Measurements from ENCODE around the gene ITPR1. TPM values are rescaled to one million over a fixed set of nuclear protein-coding genes. Genes with fewer than 3 reads are reported as not detected.

The ITPR1 gene
- total and polyA plus RNA-seq, 10 of the 15 experiments (the other 5 are each of a cell fraction or from before 2014, with no cell fraction given): 12.2 to 239 (median 28.4) TPM

DNA sequence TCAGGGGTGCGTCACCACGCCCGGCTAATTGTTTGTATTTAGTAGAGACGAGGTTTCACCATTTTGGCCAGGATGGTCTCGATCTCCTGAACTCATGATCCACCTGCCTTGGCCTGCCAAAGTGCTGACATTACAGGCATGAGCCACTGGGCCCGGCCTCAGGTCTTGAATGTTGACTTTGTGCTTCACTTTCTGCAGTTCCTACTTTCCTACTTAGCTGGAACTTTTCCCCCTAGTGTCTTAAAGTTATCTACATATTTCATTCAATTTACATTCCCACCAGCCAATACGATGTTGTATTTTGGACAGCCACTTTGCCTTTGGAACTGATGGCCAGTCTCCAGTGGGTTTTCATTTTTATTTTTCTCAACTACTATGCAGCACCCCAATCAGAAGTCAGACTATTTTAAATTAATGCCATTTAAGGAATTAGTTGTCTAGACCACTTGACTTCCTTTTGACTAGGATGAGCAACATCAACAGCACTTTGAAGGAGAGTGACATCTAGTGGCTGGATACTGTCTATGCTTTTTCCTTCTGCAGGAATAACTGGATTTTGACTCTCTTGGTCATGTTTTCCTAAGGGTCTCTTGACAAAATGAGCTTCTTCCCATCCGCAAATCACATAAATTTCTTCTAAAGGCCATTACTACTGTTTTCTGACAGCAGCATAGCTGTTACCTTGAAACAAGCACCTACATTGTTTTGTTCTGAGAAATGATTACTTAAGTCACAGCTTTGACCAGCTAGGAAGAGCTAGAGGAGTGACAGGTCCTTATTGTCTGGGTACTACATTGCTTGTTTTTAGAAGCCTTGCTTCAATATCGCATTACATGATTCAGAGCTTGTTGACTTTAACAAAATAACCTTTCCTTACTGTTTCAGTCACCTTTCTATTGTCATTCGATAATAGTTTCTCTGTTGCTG lies 140.2 kb downstream of the ITPR1 start:
- BruUV-seq (replicated peaks): no TSS peak
- no peak overlapping the region for H3K9ac ChIP-seq (ENCODE audit: control insufficient read depth, insufficient read depth, low read length)
- no peaks in the 10 kb centered on the region for H3K4me1 ChIP-seq (ENCODE audit: control insufficient read depth, insufficient read depth, low read length)
- ATAC-seq (peak; percentile 86), FAIRE-seq (peak; percentile 94), DNase-seq (ENCODE audit: low read depth, low spot score) (peak; percentile 30)
- intact Hi-C loops (cut with micrococcal nuclease; ENCODE audit: unreplicated experiment): loop anchor here (1.0 to 5.0 kb wide), 3 partner anchors 126 to 282 kb away; partner anchors contain the start of gene ITPR1
- POLR2A ChIA-PET: interaction anchor here (0.6 to 1.5 kb wide), 4 partner anchors 138 to 286 kb away, joined by 3 to 4 read pairs (median 3); partner anchors contain the start of gene ITPR1
- H3K9me3 ChIP-seq (replicated peaks; ENCODE audit: control insufficient read depth, insufficient read depth, low read length): no peaks in the 10 kb centered on the region
- TF ChIP-seq NFYA (IDR thresholded peaks at IDR 0.05; ENCODE audit: borderline replicate concordance, low read depth, low read length): no peak
- no peak for TF ChIP-seq FOXM1 (IDR thresholded peaks at IDR 0.05; ENCODE audit: low read depth, low read length)
- TF ChIP-seq RELB (IDR thresholded peaks at IDR 0.05; ENCODE audit: low read depth): no peak
- TF ChIP-seq SKIL (IDR thresholded peaks at IDR 0.05; ENCODE audit: low read depth, poor library complexity, severe bottlenecking): peak; percentile 28
- TF ChIP-seq YY1 (IDR thresholded peaks at IDR 0.05; ENCODE audit: low read depth, low read length): no peak
- no peak for TF ChIP-seq GABPA (IDR thresholded peaks at IDR 0.05; ENCODE audit: low read depth)
- no peak for TF ChIP-seq KDM1A (IDR thresholded peaks at IDR 0.05; ENCODE audit: borderline replicate concordance)
- peak; percentile 89 for TF ChIP-seq SMC3 (IDR thresholded peaks at IDR 0.05; ENCODE audit: borderline replicate concordance, low read length)
- TF ChIP-seq SRF (IDR thresholded peaks at IDR 0.05; ENCODE audit: low read depth in 2 of 2, low read length in 2 of 2): peak in 1 of 2 experiments; percentile 80; a peak in 2 of 4 replicates
- TF ChIP-seq PML (IDR thresholded peaks at IDR 0.05; ENCODE audit: low read length): no peak
- peak; percentile 93 for TF ChIP-seq RAD21 (IDR thresholded peaks at IDR 0.05; ENCODE audit: insufficient read depth, low read depth, low read length)
- TF ChIP-seq, protein P1, sequence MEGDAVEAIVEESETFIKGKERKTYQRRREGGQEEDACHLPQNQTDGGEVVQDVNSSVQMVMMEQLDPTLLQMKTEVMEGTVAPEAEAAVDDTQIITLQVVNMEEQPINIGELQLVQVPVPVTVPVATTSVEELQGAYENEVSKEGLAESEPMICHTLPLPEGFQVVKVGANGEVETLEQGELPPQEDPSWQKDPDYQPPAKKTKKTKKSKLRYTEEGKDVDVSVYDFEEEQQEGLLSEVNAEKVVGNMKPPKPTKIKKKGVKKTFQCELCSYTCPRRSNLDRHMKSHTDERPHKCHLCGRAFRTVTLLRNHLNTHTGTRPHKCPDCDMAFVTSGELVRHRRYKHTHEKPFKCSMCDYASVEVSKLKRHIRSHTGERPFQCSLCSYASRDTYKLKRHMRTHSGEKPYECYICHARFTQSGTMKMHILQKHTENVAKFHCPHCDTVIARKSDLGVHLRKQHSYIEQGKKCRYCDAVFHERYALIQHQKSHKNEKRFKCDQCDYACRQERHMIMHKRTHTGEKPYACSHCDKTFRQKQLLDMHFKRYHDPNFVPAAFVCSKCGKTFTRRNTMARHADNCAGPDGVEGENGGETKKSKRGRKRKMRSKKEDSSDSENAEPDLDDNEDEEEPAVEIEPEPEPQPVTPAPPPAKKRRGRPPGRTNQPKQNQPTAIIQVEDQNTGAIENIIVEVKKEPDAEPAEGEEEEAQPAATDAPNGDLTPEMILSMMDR (IDR thresholded peaks at IDR 0.05 in 2 of 3, conservative IDR thresholded peaks at IDR 0.05 in 1 of 3; ENCODE audit: control insufficient read depth in 2 of 3, extremely low read depth in 1 of 3, insufficient read depth in 1 of 3, low read depth in 3 of 3, low read length in 3 of 3): peak; percentile 75 to 81 (median 77)
- H3K36me3 ChIP-seq (ENCODE audit: control insufficient read depth in 2 of 2, insufficient read depth in 2 of 2, low read length in 1 of 2): peaks cover 0 to 6% of the 10 kb centered on the region in 2 experiments; a peak in 3 of 4 replicates
- RAD21 ChIA-PET (ENCODE audit: unreplicated experiment): interaction anchor here (0.7 to 7.5 kb wide), 17 partner anchors 9 to 343 kb away, joined by 3 to 105 read pairs (median 4); partner anchors contain the start of gene ITPR1
- in situ Hi-C loops (cut with MboI): no loop called here
- no peaks in the 10 kb centered on the region for H3K27me3 ChIP-seq (replicated peaks in 1 of 2; ENCODE audit: control insufficient read depth in 2 of 2, insufficient read depth in 2 of 2, low read length in 1 of 2)
- SMC1A ChIA-PET (ENCODE audit: uncharacterized antibody, unreplicated experiment): interaction anchor here (0.6 to 7.8 kb wide), 28 partner anchors 8 to 780 kb away, joined by 3 to 102 read pairs (median 4); partner anchors contain the start of gene ITPR1
- H3K4me2 ChIP-seq (ENCODE audit: control insufficient read depth, insufficient read depth): no peak overlapping the region
- CTCF ChIA-PET: interaction anchor here (0.7 to 9.9 kb wide), 64 partner anchors 8 to 445 kb away, joined by 3 to 226 read pairs (median 4); partner anchors contain the start of gene ITPR1
- no peak overlapping the region for H2AFZ ChIP-seq (ENCODE audit: control insufficient read depth, low read depth, low read length)
- H3K79me2 ChIP-seq (ENCODE audit: control insufficient read depth, insufficient read depth, low read length): no peaks in the 10 kb centered on the region
- H4K20me1 ChIP-seq (ENCODE audit: control insufficient read depth, insufficient read depth): no peaks in the 10 kb centered on the region
- H3K4me3 ChIP-seq: no peak overlapping the region
- whole genome bisulfite sequencing (ENCODE audit: insufficient coverage, insufficient replicate concordance, low lambda C conversion rate, missing lambda C conversion rate): 55% methylated on average over 10 of the region's 10 CpGs
- no peak overlapping the region for H3K27ac ChIP-seq (ENCODE audit: control insufficient read depth, insufficient read depth)

All from GM12878 (cell line).